GM23338 (cell line): ENCODE data around the gene GHDC.
A peak's percentile ranks its signal among the peaks of the same experiment; 100 is the strongest.

Source experiments
- CREB1 ChIP-seq: fragments of 250-450 bp; sonication (Bioruptor Pico); IDR thresholded peaks from 2 replicates; pipeline ENCODE4 v1.5.0; 2020; ENCODE audit warnings: low read depth, mild to moderate bottlenecking, moderate library complexity
- CTCF ChIP-seq, 2 experiments: fragments of 200-600 bp in 1 of 2; sonication (generic) in 1 of 2; conservative IDR thresholded peaks; 2 replicates each; pipeline versions ENCODE4 v1.5.1 to v1.6.1; 2016 to 2017; ENCODE audit warnings: antibody characterized with exemption in 2 of 2, low read depth in 2 of 2, mild to moderate bottlenecking in 2 of 2, moderate library complexity in 1 of 2
- ETS1 ChIP-seq: IDR thresholded peaks from 2 replicates; pipeline ENCODE4 v1.6.1; 2016; ENCODE audit warnings: antibody characterized with exemption
- EZH2 ChIP-seq: fragments of 200-600 bp; sonication (generic); IDR thresholded peaks from one replicate; pipeline ENCODE4 v1.8.0; 2017; ENCODE audit warnings: antibody characterized with exemption, mild to moderate bottlenecking, low read depth; ENCODE audit not compliant: unreplicated experiment
- EZH2phosphoT487 ChIP-seq: fragments of 200-600 bp; sonication (generic); IDR thresholded peaks from one replicate; pipeline ENCODE4 v1.8.1; 2018; ENCODE audit warnings: antibody characterized with exemption; ENCODE audit not compliant: unreplicated experiment
- JUNB ChIP-seq: IDR thresholded peaks from one replicate; pipeline ENCODE4 v1.6.1; 2016; ENCODE audit warnings: antibody characterized with exemption; ENCODE audit not compliant: unreplicated experiment
- NANOG ChIP-seq: IDR thresholded peaks from 2 replicates; pipeline ENCODE4 v1.6.1; 2016; ENCODE audit warnings: antibody characterized with exemption, borderline replicate concordance
- POLR2AphosphoS5 ChIP-seq: IDR thresholded peaks from 2 replicates; pipeline ENCODE4 v1.6.1; 2016; ENCODE audit warnings: antibody characterized with exemption, low read depth
- REST ChIP-seq: IDR thresholded peaks from one replicate; pipeline ENCODE4 v1.6.1; 2018; ENCODE audit warnings: antibody characterized with exemption; ENCODE audit not compliant: unreplicated experiment
- STAT1 ChIP-seq: IDR thresholded peaks from one replicate; pipeline ENCODE4 v1.6.1; 2016; ENCODE audit warnings: antibody characterized with exemption; ENCODE audit not compliant: unreplicated experiment
- ZNF114 ChIP-seq: fragments of 250-450 bp; sonication (Bioruptor Pico); IDR thresholded peaks from 2 replicates; pipeline ENCODE4 v1.5.0; 2020; ENCODE audit warnings: mild to moderate bottlenecking, moderate library complexity
- ZNF331 ChIP-seq: fragments of 250-450 bp; sonication (Bioruptor Pico); IDR thresholded peaks from 2 replicates; pipeline ENCODE4 v1.5.0; 2020; ENCODE audit warnings: low read depth, mild to moderate bottlenecking, moderate library complexity

- TF ChIP-seq CTCF (conservative IDR thresholded peaks at IDR 0.05; ENCODE audit: low read depth in 2 of 2) (peak; percentile 89), EZH2 (no peak), CREB1 (CRISPR knock-in tag) (no peak), REST (no peak), POLR2AphosphoS5 (no peak), ETS1 (no peak), EZH2phosphoT487 (no peak), NANOG (no peak), ZNF331 (CRISPR knock-in tag) (no peak), ZNF114 (CRISPR knock-in tag) (no peak), JUNB (no peak), STAT1 (no peak)
Measured at GRCh38 chr17:42163113-42163512, 31.2 kb downstream of the GHDC start.
